ENCODE data around the gene CACNA1B.
"Not testable (repeated sequence)": the region's sequence is repeated elsewhere in the genome, so short reads cannot be mapped to it uniquely, and the experiment has no call there.

The CACNA1B gene

GRCh38 chr9:138104251-138105122, 226.9 kb downstream of the CACNA1B start:
- DNase-seq: no peak

- no peak for DNase-seq
These were observed 227.5 kb downstream of the CACNA1B start for GRCh38 chr9:138105123-138105415.

GRCh38 chr9:138105561-138106505, 228.3 kb downstream of the CACNA1B start:
- no peak for DNase-seq

- not testable (repeated sequence) for DNase-seq
These were observed 229.5 kb downstream of the CACNA1B start for GRCh38 chr9:138107039-138107438.

- no peak for DNase-seq
These were observed 234.0 kb downstream of the CACNA1B start for GRCh38 chr9:138111607-138112006.

GRCh38 chr9:138112090-138112748, 234.6 kb downstream of the CACNA1B start:
- DNase-seq: no peak

- DNase-seq: no peak
These were observed 235.4 kb downstream of the CACNA1B start for GRCh38 chr9:138112791-138113600.

- DNase-seq: not testable (repeated sequence)
These were observed 236.2 kb downstream of the CACNA1B start for GRCh38 chr9:138113701-138114325.

- DNase-seq: no peak
These were observed 237.1 kb downstream of the CACNA1B start for GRCh38 chr9:138114501-138115245.

GRCh38 chr9:138115506-138115905, 237.9 kb downstream of the CACNA1B start:
- DNase-seq: no peak

GRCh38 chr9:138116521-138116920, 238.9 kb downstream of the CACNA1B start:
- DNase-seq: no peak

GRCh38 chr9:138117101-138117750, 239.6 kb downstream of the CACNA1B start:
- DNase-seq: no peak

GRCh38 chr9:138117836-138118235, 240.3 kb downstream of the CACNA1B start:
- DNase-seq: no peak

- DNase-seq: no peak
These were observed 241.1 kb downstream of the CACNA1B start for GRCh38 chr9:138118601-138119071.

GRCh38 chr9:138119202-138120027, 241.8 kb downstream of the CACNA1B start:
- no peak for DNase-seq

- DNase-seq: no peak
These were observed 242.5 kb downstream of the CACNA1B start for GRCh38 chr9:138120072-138120471.

GRCh38 chr9:138120511-138121437, 243.2 kb downstream of the CACNA1B start:
- DNase-seq: no peak

- no peak for DNase-seq
These were observed 244.0 kb downstream of the CACNA1B start for GRCh38 chr9:138121438-138122050.
